Limb (tissue), 2 donors: ENCODE results near the gene APPBP2.
A peak's percentile ranks its signal among the peaks of the same experiment; 100 is the strongest.
"Not testable (repeated sequence)": the region's sequence is repeated elsewhere in the genome, so short reads cannot be mapped to it uniquely, and the experiment has no call there.

Experiments used
- DNase-seq, 2 donors: peaks; one replicate each; pipeline ENCODE4 v3.0.0-alpha.2; 2016; ENCODE audit errors: extremely low spot score in 2 of 2

APPBP2 gene

DNA sequence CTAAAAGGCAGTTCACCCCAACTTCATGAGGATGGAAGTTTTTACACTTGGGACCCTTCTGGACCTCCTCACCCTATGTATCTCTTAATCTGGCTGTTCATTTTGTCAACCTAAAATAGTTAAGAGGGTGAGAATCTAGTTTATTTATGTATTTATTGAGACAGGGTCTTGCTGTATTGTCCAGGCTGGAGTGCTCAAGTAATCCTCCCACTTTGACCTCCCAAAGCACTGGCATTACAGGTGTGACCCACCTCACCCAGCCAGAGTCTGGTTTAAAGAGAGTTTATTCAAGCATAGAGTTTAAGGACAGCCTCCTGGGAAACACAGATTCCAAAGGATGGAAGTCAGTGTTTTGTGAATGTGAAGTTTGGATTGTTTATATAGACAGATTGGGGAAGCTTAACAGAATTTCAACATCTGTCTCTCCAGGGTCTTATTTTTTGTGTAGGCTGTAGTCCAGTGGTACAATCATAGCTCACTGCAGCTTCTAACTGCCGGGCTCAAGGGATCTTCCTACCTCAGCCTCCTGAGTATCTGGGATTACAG lies 8.0 kb upstream of the APPBP2 start:
- DNase-seq = no peak

DNA sequence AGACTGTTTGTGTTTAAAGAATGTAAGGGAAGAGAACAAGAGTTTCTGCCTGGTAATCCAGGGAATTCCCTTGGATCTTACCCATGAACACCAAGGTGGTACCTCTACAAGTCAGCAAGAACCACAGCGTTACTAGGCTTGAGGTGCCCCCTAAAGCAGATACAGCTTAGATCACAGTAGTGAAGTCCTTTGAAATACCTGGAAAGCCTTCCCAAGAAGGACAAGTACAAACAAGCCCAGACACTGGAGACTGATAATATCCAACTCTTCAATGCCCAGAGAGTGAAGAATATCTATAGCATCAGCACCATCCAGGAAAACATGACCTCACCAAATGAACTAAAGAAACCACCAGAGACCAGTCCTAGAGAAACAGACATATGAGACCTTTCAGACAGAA lies 3.8 kb upstream of the APPBP2 start:
- DNase-seq = no peak

DNA sequence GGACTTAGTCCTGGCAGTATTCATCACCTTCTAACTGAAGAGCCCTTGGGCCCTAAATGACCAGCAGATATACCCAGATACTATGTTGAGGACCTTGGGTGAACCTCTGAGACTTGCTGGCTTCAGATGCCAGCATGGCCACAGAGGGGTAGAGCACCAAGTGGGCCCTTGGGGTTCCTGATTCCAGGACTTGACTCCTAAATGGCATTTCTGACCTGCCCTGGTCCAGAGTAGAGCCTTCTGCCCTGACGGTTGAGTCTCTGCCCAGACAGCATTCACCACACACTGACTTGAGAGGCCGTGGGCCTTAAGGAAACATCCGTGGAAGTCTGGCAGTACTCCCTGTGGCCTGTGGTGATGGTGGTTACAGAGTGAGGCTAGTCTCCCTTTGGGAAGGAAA lies 2.8 kb upstream of the APPBP2 start:
- DNase-seq = no peak

DNA sequence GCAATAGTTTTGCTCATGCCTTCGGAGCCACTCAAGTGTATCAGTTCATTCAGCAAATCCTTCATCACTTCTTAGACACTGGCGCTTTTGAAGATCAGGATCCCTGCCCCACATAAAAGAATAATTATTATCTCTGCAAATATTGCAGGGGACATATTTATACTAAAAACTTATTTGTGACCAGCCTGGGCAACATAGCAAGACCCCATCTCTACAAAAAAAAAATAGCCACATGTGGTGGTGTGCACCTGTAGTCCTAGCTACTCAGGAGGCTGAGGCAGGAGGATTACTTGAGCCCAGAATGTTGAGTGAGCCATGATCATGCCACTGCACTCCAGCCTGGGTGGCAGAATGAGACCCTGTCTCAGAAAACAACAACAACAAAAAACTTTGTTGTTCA lies 1.7 kb upstream of the APPBP2 start:
- no peak for DNase-seq

DNA sequence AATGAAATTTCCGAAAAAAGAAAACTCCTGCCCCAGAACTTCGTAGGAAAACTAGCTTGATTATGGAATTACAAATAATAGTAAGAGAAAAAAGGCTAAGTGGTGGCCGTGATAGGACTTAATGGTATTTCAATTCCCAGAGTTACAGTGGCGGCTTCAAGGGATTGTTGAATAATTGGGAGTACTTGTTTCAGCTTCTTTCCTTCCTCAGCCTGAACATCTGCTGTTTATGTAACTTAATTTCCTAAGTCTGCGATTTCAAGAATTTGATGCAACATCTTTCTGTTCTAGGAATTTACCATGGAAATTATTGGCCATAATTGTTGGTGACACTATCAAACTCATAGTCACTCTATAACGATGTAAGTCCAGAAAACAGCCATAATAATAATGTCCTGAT lies 684 bp upstream of the APPBP2 start:
- peak in 1 of 2 donors; percentile 3 for DNase-seq

DNA sequence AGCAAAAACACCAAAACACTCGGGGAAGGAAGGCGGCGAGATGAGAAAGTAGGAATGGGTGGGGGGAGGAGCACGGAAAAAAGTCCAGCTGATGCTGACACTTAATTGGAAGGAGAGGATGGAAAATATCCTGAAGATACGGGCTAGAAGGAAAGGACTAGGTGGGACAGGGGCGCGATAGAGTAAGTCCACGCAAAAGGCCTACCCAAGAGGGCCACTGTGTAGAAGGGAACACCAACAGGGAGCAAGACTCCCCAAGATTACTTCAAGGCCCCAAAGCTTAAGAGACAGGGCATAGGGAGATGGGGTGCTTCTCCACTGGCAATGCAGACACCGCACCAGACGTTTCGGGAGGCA lies 736 bp downstream of the APPBP2 start:
- peak in 1 of 2 donors; percentile 28 for DNase-seq

DNA sequence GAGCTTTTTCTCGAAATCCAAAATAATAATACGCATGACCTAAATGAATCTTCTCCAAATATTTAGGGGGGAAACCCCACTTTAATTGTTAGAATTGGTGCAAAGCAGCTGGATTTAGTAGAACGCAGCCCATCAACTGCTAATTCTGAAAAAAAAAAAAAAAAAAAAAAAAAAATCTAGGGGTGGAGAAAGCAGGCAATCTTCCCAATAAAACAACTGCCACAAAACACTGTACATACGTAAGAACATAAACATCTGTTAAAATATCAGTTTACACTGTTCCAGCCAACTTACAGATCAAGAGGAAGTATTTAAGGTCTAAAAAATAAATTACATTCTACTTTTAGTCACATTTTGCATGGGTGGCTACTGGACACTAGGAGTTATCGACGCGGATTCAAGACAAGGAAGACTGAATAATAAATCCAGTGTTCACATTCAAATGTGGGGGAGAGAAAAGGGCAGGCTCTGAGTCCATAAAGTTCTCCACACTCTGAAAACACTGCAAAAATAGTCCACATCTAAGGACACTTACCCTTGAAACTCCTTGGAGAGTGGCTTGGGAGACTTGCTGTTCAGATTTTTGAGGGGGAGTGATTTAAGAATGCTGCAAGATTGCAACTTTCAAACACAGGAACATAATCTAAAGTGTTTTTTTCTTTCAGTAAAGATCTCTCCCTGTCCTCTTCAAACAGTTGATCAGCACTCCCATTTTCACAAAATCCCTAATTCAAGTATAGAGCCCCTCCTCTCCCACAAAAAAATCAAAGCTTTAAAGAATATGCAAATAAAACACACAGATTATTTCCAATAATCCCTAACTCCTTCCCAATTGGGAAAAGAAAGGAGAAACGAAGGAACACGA lies 1.3 kb downstream of the APPBP2 start:
- DNase-seq = peak; percentile 26 to 36

DNA sequence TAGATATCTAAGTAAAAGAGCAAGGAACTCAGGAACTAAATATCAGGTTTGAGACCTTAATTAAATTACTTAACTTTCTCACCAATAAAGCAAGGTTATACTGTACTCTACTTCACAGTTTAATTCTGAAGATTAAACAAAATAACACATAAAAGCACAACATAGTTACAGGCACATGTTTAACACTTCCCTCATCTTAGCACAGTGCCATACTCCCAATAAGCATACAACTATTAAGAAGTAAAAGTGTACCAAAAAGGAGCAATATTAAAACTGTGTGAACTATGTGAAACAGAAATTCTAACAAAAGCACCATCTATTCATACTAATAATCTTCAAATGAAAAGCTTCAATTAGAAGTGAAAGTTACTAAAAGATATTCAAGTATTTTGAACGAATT lies 2.2 kb downstream of the APPBP2 start:
- DNase-seq = no peak

DNA sequence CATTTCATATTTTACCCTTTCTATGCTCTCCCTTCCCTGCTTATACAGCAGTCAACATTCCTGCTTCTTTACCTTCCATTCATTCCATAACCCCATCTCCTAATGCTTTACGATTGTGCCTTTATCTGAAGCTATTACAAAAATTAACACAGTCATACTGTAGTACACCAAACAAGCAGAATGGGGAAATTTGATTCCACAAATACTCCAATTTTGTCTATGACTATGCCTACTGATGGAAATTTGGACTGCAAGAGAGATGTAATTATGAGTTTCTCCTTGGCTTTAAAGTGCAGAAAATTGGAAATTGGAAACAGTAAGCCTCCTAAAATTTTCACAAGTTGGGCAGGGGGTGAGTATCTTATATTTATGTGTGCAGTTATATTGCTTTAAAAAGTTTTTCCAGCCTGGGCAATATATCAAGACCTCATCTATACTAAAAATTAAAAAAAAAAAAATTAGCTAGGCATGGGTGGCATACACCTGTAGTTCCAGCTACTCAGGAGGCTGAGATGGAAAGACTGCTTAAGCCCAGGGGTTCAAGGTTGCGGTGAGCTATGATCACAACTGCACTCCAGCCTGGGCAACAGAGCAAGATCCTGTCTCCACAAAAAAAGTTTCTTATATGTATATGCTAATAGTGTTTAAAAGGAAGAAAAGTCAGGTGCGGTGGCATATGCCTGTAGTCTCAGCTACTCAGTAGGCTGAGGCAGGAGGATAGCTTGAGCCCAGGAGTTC lies 3.0 kb downstream of the APPBP2 start:
- no peak for DNase-seq

DNA sequence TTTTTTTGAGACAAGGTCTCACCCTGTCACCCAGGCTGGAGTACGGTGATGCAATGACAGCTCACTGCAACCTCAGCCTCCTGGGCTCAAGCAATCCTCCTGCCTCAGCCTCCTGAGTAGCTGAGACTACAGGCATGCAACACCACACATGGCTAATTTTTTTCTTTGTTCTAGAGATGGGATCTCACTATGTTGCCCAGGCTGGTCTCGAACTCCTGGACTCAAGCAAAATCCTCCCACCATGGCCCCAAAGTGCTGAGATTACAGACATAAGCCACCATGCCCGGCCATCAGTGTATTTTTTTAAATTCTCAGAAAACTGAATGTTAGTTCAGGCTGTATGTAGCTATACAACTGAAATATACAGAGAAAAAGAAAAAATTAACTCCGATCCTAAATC lies 6.2 kb downstream of the APPBP2 start:
- no peak for DNase-seq

DNA sequence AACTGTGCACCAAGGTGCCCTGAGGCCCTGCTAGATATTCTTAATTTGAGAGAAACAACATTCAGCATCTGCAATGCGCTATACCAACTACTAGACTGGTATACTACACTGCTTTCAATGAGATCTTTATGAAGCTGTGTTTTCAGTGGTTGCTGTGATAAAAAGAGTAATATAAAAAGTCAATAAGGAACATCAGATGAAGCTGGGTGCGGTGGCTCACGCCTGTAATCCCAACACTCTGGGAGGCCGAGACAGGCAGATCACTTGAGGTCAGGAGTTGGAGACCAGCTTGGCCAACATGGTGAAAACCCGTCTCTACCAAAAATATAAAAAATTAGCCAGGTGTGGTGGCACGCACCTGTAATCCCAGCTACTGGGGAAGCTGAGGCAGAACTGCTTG lies 10.4 kb downstream of the APPBP2 start:
- DNase-seq = not testable (repeated sequence)

DNA sequence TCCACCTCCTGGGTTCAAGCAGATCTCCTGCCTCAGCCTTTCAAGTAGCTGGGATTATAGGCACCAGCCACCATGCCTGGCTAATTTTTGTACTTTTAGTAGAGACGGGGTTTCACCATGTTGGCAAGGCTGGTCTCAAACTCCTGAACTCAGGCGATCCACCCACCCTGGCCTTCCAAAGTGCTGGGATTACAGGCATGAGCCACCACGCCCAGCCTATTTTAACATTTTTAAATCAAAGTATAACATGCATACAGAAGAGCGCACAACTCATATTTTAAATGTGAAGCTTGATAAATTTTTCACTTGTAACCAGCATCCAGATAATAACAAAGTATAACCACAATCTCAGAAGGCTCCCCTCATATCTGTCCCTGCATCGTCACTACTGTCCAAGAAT lies 10.8 kb downstream of the APPBP2 start:
- DNase-seq = not testable (repeated sequence)

DNA sequence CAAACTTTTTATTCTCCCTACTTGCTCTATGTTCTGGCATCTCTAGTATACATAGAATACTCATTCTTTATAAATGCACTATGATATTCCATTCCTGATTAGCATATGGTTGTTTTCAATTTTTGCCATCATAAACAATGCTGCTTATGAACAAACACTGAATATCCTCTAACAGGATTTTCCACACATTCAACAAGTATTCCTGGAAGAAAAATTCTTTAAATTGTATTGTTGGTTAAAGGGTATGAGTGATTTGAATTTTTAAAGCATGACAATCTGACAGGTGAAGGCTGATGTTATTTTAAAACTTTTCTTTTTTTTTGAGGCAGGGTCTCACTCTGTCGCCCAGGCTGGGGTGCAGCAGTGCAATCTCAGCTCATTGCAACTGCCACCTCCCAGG lies 11.5 kb downstream of the APPBP2 start:
- DNase-seq = no peak

DNA sequence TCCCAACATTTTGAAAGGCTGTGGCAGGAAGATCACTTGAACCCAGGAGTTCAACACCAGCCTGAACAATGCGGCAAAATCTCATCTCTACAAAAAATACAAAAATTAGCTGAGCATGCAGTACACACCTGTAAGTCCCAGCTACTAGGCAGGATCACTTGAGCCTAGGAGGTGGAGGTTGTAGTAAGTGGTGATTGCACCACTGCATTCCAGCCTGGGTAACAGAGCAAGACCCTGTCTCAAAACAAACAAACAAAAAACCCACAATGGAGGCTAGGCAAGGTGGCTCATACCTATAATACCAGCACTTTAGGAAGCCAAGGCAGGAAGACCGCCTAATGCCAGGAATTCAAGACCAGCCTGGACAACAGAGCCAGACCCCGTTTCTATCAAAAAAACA lies 12.0 kb downstream of the APPBP2 start:
- no peak for DNase-seq

DNA sequence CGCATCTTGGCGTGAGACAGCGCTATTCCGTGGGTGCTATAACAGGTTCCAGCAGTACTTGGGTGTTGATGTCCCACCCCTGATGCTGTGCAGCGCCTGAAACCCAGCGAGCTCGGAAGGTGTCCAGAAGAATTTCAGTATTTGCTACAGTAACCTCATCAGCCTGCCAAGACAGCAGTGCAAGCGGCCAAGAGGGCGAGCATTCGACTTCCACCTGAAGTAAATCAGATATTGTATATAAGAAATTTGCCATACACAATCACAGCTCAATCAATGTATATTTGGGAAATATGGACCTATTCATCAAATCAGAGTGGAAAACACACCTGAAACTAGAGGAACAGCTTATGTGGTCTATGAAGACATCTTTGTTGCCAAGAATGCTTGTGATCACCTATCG lies 13.0 kb downstream of the APPBP2 start:
- DNase-seq = no peak

DNA sequence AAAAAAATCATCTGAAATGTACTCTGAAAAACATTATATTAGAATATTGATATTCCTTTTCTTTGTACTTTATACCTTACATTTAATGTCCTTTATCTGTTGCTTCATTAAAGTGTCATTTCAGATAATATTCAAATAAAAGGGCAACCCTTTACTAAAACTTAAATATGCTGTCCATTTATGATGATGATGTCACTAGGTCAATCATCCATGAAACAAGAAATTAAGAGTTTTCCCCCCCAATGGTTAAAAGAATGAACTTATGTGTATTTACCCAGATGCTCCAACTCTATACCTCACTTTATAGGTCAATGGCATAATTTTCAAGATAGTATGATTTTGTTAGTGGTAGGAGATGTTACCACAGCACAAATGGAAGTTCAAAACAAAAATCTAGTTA lies 15.3 kb downstream of the APPBP2 start:
- no peak for DNase-seq

DNA sequence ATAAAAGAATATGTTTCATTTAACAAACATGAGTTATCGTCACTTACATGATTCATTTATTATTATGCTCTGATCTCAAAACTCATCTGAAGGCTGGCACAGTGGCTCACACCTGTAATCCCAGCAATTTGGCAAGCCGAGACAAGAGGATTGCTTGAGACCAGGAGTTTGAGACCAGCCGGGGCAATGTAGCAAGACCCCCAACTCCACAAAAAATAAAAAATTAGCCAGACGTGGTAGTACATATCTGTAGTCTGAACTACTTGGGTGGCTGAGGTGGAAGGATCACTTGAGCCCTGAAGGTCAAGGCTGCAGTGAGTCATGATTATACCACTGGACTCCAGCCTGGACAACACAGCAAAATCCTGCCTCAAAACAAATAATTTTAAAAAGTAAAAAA lies 16.0 kb downstream of the APPBP2 start:
- no peak for DNase-seq

DNA sequence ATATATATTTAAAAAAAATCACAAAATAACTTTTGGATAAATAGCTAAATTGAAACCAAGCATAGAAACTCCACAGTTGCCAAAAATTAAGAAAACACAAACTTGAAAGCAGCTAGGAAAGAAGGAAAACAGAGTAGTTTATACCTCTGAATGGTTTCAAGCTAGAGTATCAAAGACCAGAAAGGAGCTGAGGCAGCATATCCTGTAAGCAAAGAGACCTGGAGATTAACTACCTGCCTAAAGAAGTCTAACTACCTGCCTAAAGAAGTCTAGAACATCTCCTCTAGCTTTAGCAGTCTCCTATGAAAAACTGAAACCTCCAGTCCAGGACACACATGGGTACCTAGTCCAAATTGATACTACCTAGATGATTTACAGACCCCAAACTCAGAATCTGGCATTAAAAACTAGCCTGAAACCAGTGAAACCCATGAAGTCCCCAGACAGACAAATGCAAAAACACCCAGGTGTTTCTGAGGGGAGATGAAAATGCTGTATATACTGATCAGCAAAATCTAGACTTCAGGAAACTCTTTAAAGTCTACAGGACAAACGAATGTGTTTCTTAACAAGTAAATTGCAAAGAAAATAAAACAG lies 17.6 kb downstream of the APPBP2 start:
- no peak for DNase-seq

DNA sequence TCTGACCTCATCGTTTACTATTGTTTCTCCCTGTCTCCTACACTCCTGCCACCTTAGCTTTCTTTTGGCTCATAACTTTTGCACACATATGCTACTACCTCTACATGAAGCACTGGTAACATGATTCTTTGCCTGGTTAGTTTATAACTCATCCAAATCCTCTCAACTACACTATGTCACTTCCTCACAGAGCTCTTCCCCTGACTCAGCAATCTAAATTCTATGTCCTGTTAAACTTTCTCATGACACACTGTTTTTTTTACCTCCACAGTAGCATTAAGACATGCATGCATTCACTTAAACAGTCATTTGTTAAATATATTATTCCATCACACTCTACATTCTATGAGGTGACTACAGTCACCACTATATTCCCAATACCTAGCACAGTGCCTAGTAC lies 19.7 kb downstream of the APPBP2 start:
- no peak for DNase-seq

DNA sequence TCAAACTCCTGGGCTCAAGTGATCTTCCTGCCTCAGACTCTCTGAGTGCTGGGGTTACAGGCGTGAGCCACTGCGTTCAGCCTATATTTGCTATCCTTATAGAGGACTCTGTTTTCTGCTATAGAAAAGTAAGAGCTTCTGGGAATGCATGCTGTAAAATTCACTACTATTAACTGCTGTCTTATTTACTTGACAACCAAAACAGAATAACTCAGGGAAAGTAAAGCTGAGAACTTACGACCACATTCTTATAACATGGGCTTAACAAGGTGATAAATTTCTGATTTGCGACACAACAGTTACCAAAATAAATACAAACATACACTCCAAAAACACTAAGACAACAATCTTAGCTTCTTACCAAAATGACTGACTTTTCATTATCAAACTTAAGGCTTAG lies 23.9 kb downstream of the APPBP2 start:
- DNase-seq = no peak

DNA sequence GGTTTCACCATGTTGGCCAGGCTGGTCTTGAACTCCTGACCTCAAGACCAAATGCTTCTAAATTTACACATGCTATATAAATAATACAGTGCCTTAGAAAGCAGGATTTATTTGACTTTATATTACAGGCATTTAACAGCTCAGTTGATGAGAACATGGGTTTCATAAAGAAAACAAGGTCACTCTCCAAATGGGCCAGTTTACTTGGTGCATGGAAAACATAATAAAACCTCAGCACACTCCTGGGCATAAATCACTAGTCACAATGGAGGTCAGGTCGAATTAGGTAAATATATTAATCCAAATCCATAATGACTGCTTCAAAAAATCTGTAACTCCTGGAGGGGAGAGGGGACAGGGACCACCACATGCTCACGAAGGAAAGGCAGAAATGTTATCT lies 24.5 kb downstream of the APPBP2 start:
- DNase-seq = no peak

DNA sequence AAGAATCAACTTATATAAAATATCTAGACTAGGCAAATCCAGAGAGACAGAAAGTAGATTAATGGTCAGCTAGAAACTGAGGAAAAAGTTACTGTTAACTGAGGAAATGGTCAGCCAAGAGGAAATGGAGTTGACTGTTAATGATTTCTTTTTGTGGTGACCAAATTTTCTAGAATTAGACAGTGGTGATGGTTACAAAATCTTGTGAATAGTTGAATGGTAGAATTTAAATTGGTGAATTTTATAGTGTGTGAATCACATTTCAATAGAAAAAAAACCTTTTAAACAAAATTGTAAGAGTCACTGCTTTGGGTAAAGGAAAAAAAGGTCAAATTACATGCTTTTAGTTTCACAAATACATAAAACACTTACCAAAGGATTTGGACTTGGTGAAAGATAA lies 30.0 kb downstream of the APPBP2 start:
- DNase-seq = no peak
